ENCODE data around the gene DXO. TPM values are rescaled to one million over a fixed set of nuclear protein-coding genes. Genes with fewer than 3 reads are reported as not detected.
"Not testable (repeated sequence)": the region's sequence is repeated elsewhere in the genome, so short reads cannot be mapped to it uniquely, and the experiment has no call there.

DXO gene
- total and polyA plus RNA-seq, 4 donors = 11.9 to 23.9 (median 16.9) TPM

DNA sequence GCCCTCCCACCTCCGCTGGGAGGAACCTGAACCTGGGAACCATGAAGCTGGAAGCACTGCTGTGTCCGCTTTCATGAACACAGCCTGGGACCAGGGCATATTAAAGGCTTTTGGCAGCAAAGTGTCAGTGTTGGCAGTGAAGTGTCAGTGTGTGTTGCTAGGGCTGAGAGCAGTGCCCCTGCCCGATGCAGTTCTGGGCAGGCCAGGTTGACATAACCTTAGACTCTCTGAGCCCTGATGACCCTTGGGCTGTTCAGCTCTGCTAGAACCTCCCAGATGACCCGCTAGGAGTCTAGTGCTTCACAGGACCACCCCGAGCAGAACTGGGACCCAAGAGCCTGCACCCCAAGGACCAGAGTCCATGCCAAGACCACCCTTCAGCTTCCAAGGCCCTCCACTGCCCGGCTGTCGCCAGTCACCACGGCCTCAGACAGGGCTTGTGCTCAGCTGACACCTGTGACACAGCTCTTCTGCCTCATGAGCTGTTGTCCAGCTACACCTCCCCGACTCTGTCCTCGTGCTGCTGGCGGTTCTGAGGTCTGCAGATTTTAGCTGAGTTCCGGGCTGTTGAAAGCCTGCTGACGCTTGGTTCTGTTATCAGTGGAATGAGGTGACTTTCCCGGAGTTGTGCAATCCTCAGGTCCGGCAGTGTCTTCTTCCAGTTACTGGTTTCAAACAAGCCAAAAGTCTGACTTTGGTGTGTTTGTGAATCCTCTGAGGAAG lies 30.8 kb upstream of the DXO start:
- not testable (repeated sequence) for H3K9ac ChIP-seq (ENCODE audit: insufficient read depth in 1 of 2, low read length in 2 of 2); H3K27me3 ChIP-seq (ENCODE audit: control insufficient read depth in 3 of 3, insufficient read depth in 3 of 3, low read length in 2 of 3); H3K27ac ChIP-seq (ENCODE audit: low read depth in 1 of 2, low read length in 1 of 2); H3K4me1 ChIP-seq (ENCODE audit: control insufficient read depth in 5 of 5, insufficient read depth in 5 of 5, low read length in 5 of 5); ATAC-seq (ENCODE audit: insufficient read depth, low FRiP score); H3K36me3 ChIP-seq (ENCODE audit: control insufficient read depth in 4 of 4, insufficient read depth in 4 of 4, low read length in 4 of 4); H3K9me3 ChIP-seq (ENCODE audit: control insufficient read depth in 4 of 4, insufficient read depth in 3 of 4, low read length in 3 of 4); DNase-seq; H3K4me3 ChIP-seq
- WGBS, 2 donors = no CpG with 5 or more reads among the region's 15 CpGs

GRCh38 chr6:31996385-31996784 lies 24.4 kb upstream of the DXO start:
- 91 to 96% methylated on average over 5 to 6 of the region's 6 CpGs for WGBS, 2 donors
- H3K27me3 ChIP-seq (ENCODE audit: control insufficient read depth in 3 of 3, insufficient read depth in 3 of 3, low read length in 2 of 3); H3K4me3 ChIP-seq; H3K36me3 ChIP-seq (ENCODE audit: control insufficient read depth in 4 of 4, insufficient read depth in 4 of 4, low read length in 4 of 4); H3K27ac ChIP-seq (ENCODE audit: low read depth in 1 of 2, low read length in 1 of 2); DNase-seq; H3K9me3 ChIP-seq (ENCODE audit: control insufficient read depth in 4 of 4, insufficient read depth in 3 of 4, low read length in 3 of 4); H3K9ac ChIP-seq (ENCODE audit: insufficient read depth in 1 of 2, low read length in 2 of 2); ATAC-seq (ENCODE audit: insufficient read depth, low FRiP score); H3K4me1 ChIP-seq (ENCODE audit: control insufficient read depth in 5 of 5, insufficient read depth in 5 of 5, low read length in 5 of 5): not testable (repeated sequence)

GRCh38 chr6:31994421-31994820 lies 22.5 kb upstream of the DXO start:
- WGBS, 2 donors = 97 to 100% methylated on average over 7 to 9 of the region's 14 CpGs
- not testable (repeated sequence) for DNase-seq; H3K27ac ChIP-seq (ENCODE audit: low read depth in 1 of 2, low read length in 1 of 2); H3K4me1 ChIP-seq (ENCODE audit: control insufficient read depth in 5 of 5, insufficient read depth in 5 of 5, low read length in 5 of 5); H3K27me3 ChIP-seq (ENCODE audit: control insufficient read depth in 3 of 3, insufficient read depth in 3 of 3, low read length in 2 of 3); H3K4me3 ChIP-seq; H3K9me3 ChIP-seq (ENCODE audit: control insufficient read depth in 4 of 4, insufficient read depth in 3 of 4, low read length in 3 of 4); H3K9ac ChIP-seq (ENCODE audit: insufficient read depth in 1 of 2, low read length in 2 of 2); ATAC-seq (ENCODE audit: insufficient read depth, low FRiP score); H3K36me3 ChIP-seq (ENCODE audit: control insufficient read depth in 4 of 4, insufficient read depth in 4 of 4, low read length in 4 of 4)

DNA sequence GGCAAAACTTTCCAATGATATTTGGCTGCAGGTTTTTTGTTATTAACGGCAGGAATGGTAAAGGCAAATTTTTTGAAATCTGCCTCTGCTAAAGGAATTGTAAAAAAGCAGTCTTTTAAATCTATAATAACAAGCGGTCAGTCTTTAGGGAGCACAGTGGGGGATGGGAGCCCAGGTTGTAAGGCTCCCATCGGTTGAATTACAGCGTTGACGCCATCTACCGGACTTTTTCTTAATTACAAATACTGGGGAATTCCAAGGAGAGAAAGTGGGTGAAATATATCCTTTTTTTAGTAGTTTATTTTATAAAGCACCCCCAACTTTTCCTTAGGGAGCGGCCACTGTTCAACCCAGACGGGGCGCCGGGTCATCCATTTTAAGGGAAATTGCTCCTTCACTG lies 17.4 kb upstream of the DXO start:
- not testable (repeated sequence) for H3K9me3 ChIP-seq (ENCODE audit: control insufficient read depth in 4 of 4, insufficient read depth in 3 of 4, low read length in 3 of 4); DNase-seq; H3K4me3 ChIP-seq; H3K9ac ChIP-seq (ENCODE audit: insufficient read depth in 1 of 2, low read length in 2 of 2); H3K36me3 ChIP-seq (ENCODE audit: control insufficient read depth in 4 of 4, insufficient read depth in 4 of 4, low read length in 4 of 4); H3K27ac ChIP-seq (ENCODE audit: low read depth in 1 of 2, low read length in 1 of 2); H3K4me1 ChIP-seq (ENCODE audit: control insufficient read depth in 5 of 5, insufficient read depth in 5 of 5, low read length in 5 of 5); ATAC-seq (ENCODE audit: insufficient read depth, low FRiP score); H3K27me3 ChIP-seq (ENCODE audit: control insufficient read depth in 3 of 3, insufficient read depth in 3 of 3, low read length in 2 of 3)
- WGBS, 2 donors = no CpG with 5 or more reads among the region's 10 CpGs

DNA sequence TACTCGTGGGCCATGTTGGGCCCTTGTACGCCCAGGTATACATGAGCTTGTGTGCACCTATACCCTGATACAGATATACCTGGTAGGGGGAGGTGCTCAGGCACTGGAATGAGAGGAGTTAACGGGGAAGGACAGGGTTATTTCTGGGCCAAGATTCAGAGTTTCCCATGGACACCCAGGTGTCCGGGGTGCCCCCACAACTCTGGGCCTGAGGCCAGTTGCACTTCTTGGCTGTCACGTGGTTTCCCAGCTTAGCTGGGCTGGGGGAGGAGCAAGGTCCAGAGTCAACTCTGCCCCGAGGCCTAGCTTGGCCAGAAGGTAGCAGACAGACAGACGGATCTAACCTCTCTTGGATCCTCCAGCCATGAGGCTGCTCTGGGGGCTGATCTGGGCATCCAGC lies 9.8 kb upstream of the DXO start, which contains the start of gene C4A:
TSS of gene C4A (plus strand) at position 314 of the 400 bp plus-strand sequence. CDS start at position 365, 51 bp downstream.
- not testable (repeated sequence) for ATAC-seq (ENCODE audit: insufficient read depth, low FRiP score); H3K36me3 ChIP-seq (ENCODE audit: control insufficient read depth in 4 of 4, insufficient read depth in 4 of 4, low read length in 4 of 4); H3K9ac ChIP-seq (ENCODE audit: insufficient read depth in 1 of 2, low read length in 2 of 2); H3K27ac ChIP-seq (ENCODE audit: low read depth in 1 of 2, low read length in 1 of 2); H3K9me3 ChIP-seq (ENCODE audit: control insufficient read depth in 4 of 4, insufficient read depth in 3 of 4, low read length in 3 of 4); H3K4me1 ChIP-seq (ENCODE audit: control insufficient read depth in 5 of 5, insufficient read depth in 5 of 5, low read length in 5 of 5); DNase-seq; H3K4me3 ChIP-seq; H3K27me3 ChIP-seq (ENCODE audit: control insufficient read depth in 3 of 3, insufficient read depth in 3 of 3, low read length in 2 of 3)
- no CpG with 5 or more reads among the region's 7 CpGs for WGBS, 2 donors

DNA sequence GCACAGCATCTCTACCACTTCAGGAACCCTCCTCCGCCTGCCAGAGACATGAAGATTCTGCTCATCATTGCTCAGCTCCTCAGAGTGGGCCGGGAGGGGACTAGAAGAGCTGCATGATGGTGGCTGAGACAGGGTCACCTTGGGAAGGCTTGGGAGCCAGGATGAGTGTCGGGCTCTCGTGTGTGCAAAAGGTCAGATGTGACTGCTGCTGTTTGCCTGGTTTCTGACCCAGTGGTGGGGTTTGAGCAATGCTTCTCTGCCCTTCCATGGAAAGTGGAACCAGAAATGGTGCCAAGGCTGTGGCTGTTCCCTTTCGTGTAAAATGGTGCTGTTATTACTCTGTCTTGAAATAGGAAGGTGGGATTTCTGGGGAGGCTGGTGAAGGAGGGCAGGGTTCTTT lies 9.1 kb upstream of the DXO start:
- not testable (repeated sequence) for ATAC-seq (ENCODE audit: insufficient read depth, low FRiP score); H3K27ac ChIP-seq (ENCODE audit: low read depth in 1 of 2, low read length in 1 of 2); H3K4me1 ChIP-seq (ENCODE audit: control insufficient read depth in 5 of 5, insufficient read depth in 5 of 5, low read length in 5 of 5); H3K9me3 ChIP-seq (ENCODE audit: control insufficient read depth in 4 of 4, insufficient read depth in 3 of 4, low read length in 3 of 4); H3K9ac ChIP-seq (ENCODE audit: insufficient read depth in 1 of 2, low read length in 2 of 2); DNase-seq; H3K4me3 ChIP-seq; H3K27me3 ChIP-seq (ENCODE audit: control insufficient read depth in 3 of 3, insufficient read depth in 3 of 3, low read length in 2 of 3)
- no CpG with 5 or more reads among the region's 5 CpGs for WGBS, 2 donors
- peaks cover 0 to 10% (median 7%) of the 10 kb centered on the region in 4 donors for H3K36me3 ChIP-seq (ENCODE audit: control insufficient read depth in 4 of 4, insufficient read depth in 4 of 4, low read length in 4 of 4)

DNA sequence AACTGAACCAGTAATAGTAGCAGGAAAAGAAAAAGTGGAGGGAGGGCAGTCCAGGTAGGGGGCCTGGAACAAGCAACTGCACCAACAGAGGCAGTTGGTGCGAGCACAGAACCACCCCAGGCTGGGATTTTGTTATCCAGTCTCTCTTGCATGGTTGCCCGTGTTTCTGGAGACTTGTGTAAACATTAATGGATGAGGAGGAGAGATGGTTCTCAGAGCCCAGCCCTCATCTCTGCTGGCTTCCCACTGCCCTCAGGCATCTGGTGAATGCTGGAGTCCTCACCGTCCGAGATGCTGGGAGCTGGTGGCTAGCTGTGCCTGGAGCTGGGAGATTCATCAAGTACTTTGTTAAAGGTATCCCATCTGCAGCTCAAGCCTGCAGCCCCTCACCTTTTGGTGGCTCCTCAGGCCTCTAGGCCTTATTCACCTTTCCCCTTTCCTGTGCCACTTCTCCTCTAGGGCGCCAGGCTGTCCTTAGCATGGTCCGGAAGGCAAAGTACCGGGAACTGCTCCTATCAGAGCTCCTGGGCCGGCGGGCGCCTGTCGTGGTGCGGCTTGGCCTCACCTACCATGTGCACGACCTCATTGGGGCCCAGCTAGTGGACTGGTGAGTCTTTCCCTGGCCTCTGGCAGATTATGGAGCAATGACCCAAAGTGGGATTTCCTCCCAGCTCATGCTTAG lies 8.4 kb upstream of the DXO start:
- not testable (repeated sequence) for DNase-seq; H3K27me3 ChIP-seq (ENCODE audit: control insufficient read depth in 3 of 3, insufficient read depth in 3 of 3, low read length in 2 of 3); ATAC-seq (ENCODE audit: insufficient read depth, low FRiP score); H3K4me3 ChIP-seq; H3K27ac ChIP-seq (ENCODE audit: low read depth in 1 of 2, low read length in 1 of 2); H3K4me1 ChIP-seq (ENCODE audit: control insufficient read depth in 5 of 5, insufficient read depth in 5 of 5, low read length in 5 of 5); H3K9me3 ChIP-seq (ENCODE audit: control insufficient read depth in 4 of 4, insufficient read depth in 3 of 4, low read length in 3 of 4); H3K9ac ChIP-seq (ENCODE audit: insufficient read depth in 1 of 2, low read length in 2 of 2)
- H3K36me3 ChIP-seq (ENCODE audit: control insufficient read depth in 4 of 4, insufficient read depth in 4 of 4, low read length in 4 of 4) = peaks cover 0 to 10% (median 7%) of the 10 kb centered on the region in 4 donors
- 94 to 95% methylated on average over 12 to 13 of the region's 13 CpGs for WGBS, 2 donors

All from lung (tissue), 10 donors.